OCI-M2 (cell line): Measurements from ENCODE around the gene SEPHS1.
"Not testable (repeated sequence)": the region's sequence is repeated elsewhere in the genome, so short reads cannot be mapped to it uniquely, and the experiment has no call there.

Experiments
- DNase-seq: peaks from one replicate; lab custom pipeline; 2025; ENCODE audit not compliant: unreplicated experiment; lab: John Stamatoyannopoulos, UW

The SEPHS1 gene, protein sequence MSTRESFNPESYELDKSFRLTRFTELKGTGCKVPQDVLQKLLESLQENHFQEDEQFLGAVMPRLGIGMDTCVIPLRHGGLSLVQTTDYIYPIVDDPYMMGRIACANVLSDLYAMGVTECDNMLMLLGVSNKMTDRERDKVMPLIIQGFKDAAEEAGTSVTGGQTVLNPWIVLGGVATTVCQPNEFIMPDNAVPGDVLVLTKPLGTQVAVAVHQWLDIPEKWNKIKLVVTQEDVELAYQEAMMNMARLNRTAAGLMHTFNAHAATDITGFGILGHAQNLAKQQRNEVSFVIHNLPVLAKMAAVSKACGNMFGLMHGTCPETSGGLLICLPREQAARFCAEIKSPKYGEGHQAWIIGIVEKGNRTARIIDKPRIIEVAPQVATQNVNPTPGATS

GRCh38 chr10:13348216-13349017 lies at the start of gene SEPHS1:
SEPHS1 (minus strand) TSS chr10:13348293; CDS start chr10:13344950, 3,343 bp downstream.
- no peak for DNase-seq

DNA sequence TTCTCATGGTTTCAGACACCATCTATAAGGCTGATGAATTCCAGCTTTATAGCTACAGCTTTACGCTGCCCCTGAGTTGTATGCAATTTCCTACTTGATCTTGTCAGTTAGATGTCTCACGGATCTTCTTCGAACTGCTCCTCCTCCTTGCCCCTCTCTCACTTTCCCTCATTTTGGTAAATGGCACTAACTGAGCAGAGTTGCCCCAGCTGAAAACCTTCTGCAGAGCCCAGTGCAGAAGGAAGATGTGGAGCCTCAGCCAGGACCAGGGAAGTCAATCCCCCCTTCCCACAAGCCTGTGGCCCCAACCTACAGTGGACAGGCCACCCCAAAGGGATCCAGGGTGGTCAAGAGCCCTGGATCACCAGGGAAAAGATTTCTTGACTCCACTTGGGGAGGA lies 49.0 kb upstream of the SEPHS1 start:
- DNase-seq, result no peak

GRCh38 chr10:13396369-13396768 lies 48.3 kb upstream of the SEPHS1 start:
- no peak for DNase-seq

DNA sequence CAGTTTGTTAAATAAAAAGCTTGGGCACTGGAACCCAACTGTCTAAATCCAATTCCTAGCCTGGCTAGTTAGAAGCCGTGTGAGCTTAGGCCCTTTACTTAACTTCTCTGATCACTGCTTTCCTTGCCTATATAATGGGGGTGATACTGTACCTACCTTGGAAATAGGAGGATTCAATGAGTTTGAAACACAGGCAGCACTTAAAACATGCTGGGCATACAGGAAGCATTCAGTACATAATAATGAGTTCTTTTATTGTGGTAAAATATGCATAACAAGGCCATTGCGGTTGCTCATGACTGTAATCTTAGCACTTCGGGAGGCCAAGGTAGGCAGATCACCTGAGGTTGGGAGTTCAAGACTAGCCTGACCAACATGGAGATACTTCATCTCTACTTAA lies 47.4 kb upstream of the SEPHS1 start:
- no peak for DNase-seq

GRCh38 chr10:13393640-13394039 lies 45.5 kb upstream of the SEPHS1 start:
- DNase-seq, result no peak

- DNase-seq, result no peak
These were observed 44.6 kb upstream of the SEPHS1 start for GRCh38 chr10:13392701-13393100.

DNA sequence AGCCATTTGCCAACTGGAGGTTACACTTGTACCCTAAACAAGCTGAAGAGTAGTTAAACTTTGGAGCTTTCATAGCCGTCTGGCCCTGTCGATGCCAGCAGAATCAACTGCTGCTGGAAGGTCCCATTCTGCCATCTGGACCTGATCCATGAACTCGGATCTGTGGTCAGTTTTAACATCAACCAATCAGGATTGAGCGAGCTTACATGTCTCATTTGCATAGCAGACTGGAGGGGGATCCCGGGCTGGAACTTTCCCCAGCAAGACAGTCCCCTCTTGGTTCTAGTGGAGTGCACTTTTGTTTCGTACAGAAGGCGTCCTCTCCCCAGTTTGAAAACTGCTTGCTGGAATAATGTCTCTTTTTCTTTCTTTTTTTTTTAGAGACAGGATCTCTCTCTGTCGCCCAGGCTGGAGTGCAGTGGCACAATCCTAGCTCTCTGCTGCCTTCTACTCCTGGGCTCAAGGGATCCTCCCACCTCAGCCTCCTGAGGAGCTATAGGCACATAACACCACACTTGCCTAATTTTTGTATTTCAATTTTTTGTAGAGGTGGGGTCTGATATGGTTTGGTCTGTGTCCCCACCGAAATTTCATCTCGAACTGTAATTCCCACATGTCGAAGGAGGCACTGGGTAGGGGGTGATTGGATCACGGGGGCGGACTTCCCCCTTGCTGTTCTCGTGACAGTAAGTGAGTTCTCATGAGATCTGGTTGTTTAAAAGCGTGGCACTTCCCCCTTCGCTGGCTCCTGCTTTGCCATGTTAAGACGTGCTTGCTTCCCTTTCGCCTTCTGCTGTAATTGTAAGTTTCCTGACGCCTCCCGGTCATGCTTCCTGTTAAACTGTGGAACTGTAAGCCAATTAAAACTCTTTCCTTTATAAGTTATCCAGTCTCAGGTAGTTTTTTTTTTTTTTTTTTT lies 42.8 kb upstream of the SEPHS1 start:
- DNase-seq, result no peak

DNA sequence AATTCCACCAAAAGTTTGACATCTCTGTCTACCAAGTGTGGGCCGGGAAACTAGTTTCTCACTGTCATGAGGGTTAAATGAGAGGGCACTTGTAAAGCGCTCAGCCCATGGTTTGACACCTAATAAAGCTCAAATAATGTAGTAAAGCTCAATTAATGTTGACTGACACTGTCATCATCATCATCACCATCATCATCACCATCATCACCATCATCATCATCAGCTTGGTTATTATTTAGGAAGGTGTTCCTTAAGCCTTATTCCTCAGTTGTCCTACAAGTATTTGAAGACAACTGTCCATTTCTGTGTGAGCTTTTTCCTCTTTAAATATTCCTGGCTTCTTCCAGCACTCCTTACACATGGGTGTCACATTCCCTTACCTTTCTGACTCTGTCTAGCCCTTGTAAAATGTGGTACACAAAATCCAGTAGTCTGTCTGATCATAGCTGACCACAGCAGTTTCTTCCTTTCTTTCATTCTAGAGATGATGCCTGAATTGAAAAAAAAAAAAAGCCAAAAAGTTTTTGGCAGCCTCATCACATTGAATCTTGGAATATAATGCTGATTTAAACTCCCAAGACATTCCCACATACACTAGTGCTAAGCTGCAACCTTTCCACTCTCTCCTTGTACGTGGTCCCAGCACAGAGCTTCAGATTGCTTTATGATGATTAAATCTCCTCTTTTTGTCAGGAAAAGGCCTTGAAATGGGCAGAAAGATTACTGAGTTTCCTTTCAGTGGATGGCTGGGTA lies 40.6 kb upstream of the SEPHS1 start:
- no peak for DNase-seq

GRCh38 chr10:13386021-13386420 lies 37.9 kb upstream of the SEPHS1 start:
- DNase-seq, result no peak

DNA sequence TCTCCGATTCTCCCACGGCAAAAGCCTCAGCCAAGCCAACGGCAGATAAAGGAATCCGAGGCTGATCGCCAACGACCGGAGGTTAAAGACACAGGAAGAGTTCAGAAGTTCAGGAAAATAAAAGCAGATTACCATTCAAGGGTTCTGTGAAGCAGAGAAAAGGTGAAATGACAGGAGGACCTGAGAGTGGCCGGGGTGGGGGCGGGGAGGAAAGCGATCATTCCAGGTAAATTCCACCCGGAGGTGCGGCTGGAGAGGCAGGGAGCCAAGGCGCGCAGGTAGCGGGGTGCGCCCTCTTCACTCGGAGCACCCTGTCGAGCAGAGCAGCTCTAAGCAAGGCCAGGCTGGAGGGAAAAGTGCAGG lies 35.3 kb upstream of the SEPHS1 start:
- DNase-seq, result no peak

DNA sequence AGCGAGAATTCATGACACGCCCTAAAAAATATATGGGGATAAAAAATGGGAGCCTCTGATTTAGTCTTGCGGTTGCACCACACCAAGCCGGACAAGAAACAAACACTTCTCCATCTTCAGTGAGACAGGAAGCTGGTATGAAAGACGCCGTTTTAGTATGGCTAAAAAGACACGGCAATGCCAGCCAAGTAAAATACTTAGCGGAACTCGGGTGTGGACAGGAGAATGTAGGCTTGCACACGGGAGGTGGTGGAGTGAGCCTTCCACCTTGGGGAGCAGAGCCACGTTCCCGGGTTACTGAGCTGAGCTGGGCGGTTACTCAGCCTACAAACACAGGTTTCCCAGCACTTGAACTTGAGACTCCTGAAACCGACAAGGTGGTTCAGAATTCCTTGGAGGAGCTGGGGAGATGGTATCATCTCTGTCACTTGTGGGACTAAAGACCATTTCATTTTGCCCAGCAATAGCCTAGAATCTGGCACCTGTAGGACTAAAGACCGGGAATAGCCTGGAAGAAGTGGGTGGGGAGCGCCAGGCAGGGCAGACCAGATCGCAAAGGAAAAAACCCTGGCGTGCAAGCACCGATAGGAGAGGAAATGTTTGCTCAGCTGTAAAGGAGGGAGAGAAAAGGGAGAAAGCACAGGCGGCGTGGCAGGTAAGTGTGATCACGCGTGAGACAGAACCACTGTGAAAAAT lies 34.8 kb upstream of the SEPHS1 start:
- no peak for DNase-seq

- not testable (repeated sequence) for DNase-seq
These were observed 31.0 kb upstream of the SEPHS1 start for GRCh38 chr10:13379061-13379460.

DNA sequence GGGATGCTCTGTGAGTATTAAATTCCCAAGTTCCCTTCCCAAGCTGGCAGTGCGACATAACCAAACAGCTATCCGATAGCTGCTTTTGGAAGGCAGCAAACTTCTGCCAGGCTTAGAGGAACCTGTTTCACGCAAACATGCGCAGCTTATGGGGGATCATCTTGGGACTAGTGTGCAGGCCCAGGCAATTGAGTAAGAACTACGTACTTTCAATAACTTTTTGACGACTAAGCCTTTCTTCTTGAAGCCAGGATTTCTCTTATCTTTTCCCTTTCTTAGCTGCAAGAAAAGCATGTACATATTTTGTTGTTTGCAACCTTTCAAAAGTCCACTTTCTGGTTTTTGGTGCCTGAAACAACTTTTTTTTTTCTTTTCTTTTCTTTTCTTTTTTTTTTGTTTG lies 28.7 kb upstream of the SEPHS1 start:
- DNase-seq, result no peak

- no peak for DNase-seq
These were observed 28.2 kb upstream of the SEPHS1 start for GRCh38 chr10:13376297-13376696.

DNA sequence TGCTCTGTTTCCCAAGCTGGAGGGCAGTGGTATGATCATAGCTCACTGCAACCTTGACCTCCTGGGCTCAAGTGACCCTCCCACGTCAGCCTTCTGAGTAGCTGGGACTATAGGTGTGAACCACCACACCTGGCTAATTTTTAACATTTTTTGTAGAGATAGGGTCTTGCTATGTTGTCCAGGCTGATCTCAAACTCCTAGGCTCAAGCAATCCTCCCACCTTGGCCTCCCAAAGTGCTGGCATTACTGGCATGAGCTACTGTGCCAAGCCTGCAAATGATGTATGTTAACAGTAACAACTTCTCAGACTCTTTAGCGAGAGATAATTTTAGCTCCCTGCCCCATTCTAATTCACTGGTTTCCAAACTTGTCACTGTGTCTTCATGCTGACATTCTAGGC lies 27.7 kb upstream of the SEPHS1 start:
- DNase-seq, result no peak

DNA sequence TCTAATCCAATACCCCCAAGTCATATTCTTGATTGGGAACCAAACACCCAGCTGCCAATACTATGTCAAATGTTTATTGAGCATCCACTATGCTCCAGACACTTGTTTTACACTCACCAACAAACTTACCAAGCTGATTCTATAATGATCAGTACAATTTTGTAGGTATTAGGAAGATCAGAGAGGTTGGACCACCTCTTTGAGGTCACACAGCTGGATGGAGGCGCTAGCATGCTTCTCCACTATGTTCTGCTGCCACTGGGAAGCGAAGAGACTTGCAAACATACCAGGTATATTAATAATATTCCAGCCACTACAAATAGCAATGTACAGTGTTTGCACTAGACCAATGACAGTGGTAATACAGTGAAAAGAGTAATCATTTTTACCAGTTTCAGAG lies 25.6 kb upstream of the SEPHS1 start:
- DNase-seq, result no peak

- no peak for DNase-seq
These were observed 24.4 kb upstream of the SEPHS1 start for GRCh38 chr10:13372524-13372923.

DNA sequence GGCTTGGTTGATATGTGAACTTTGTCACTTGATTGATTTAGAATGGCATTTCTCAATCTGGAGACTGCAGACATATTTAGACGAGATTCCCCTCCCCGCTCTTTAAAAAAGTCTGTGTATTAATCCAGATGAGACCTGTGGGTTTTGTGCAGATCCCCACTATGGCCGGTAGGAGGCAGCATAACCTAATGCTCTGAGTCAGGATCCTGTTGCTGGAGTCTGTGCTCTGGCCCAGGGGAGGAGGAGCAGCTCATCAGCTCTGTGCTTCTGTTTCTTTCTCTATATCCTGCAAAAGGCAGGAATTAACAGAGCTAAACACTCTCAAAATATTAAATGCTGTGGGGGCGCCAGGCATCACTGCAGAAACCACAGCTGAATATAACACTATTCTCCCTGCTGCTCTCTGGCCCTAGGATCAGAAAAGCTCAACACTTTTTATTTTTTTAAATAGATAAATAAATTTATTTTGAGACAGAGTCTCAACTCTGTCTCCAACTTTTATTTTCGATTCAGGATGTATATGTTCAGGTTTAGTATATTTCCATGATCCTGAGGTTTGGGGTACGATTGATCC lies 23.9 kb upstream of the SEPHS1 start:
- peak; percentile 73 for DNase-seq

DNA sequence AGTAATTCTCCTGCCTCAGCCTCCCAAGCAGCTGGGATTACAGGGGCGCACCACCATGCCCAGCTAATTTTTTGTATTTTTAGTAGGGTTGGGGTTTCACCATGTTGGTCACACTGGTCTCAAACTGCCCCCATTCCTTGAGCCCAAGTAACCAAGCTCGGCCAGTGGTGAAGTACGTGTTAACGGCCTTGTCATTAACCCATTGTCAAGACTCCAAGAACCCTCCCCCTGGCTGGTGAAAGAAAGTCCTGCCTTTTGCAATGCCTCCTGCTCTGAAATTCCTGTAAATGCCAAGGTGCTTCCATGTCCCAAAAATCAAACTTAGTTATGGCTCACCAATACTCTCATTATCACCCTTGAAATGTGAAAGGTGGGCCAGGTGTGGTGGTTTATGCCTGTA lies 18.8 kb upstream of the SEPHS1 start:
- no peak for DNase-seq

GRCh38 chr10:13365831-13366230 lies 17.7 kb upstream of the SEPHS1 start:
- DNase-seq, result no peak
